HG03558 (cell line): ENCODE results near the gene TADA2A.
"Not testable (repeated sequence)": the region's sequence is repeated elsewhere in the genome, so short reads cannot be mapped to it uniquely, and the experiment has no call there.

Experiments
- ATAC-seq: cut with Tn5 transposase; IDR thresholded peaks from one replicate; pipeline ENCODE4 v1.9.1; 2021; ENCODE audit warnings: moderate number of reproducible peaks; ENCODE audit not compliant: unreplicated experiment; ENCODE audit errors: extremely low read depth

Gene TADA2A

GRCh38 chr17:37450112-37450511, 43.4 kb downstream of the TADA2A start:
- no peak for ATAC-seq

DNA sequence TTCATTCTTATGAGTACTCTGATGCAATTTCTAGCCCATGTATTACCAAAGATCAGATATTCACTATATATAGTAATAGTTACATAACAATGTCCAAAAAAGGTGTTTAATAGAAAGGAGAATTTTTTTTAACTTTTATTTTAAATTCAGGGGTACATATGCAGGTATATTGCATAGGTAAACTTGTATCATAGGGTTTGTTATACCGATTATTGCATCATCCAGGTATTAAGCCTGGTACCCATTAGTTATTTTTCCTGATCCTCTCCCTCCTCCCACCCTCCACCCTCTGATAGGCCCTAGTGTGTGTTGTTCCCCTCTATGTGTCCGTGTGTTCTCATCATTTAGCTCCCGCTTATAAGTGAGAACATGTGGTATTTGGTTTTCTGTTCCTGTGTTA, 51.1 kb downstream of the TADA2A start:
- not testable (repeated sequence) for ATAC-seq

DNA sequence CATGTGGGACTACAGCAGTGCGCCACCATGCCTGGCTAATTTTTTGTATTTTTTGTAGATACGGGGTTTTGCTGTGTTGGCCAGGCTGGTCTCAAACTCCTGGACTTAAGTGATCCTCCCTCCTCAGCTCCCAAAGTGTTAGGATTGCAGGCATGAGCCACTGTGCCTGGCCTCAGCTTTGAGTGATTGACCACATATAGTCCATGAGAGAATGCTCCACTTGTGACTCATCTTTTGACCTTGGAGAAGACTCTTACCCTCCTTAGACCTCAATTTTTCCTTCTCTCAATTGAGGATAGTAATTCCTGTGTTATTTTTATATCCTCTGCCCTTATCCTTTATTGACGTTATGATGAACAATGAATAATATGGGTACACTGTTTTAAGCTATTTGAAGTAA, 52.1 kb downstream of the TADA2A start:
- ATAC-seq = no peak

DNA sequence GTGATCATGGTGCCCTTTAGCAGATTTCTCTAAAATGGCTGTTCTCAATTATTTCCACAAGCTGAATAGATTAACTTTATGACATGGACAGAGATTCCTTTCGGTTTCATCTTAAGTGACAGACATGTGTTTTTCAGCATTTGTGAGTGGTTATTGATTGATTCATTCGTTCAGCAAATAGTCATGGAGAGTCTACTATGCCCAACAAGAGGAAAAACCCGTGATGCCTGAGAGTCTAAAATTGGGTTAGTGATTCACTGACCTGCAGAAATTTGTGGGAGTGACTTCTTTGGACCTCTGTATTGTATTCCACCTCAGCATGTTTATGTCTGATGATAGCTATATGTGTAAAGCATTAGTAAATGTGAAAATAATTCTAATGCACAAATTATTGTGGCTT, 55.0 kb downstream of the TADA2A start:
- ATAC-seq = no peak

- ATAC-seq = no peak
Observed at GRCh38 chr17:37462492-37462891, 55.8 kb downstream of the TADA2A start.

DNA sequence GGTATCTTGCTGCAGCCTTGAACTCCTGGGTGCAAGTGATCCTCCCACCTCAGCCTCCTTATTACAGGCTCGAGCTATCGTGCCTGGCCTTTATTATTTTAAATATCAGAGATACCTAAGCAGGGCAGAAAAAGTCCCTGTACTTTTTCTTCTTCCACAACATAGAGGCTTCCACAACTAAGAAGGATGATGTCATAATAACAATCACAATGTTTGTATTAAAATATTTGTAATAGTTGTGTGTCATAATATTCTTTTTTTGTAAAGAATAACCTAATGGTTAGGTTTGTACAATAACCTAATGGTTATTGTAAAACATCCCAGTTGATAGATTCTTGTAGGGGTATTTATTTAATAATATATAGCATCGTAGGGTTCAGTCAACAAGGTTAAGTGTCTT, 56.4 kb downstream of the TADA2A start:
- no peak for ATAC-seq

- no peak for ATAC-seq
Observed at GRCh38 chr17:37465069-37465616, 58.5 kb downstream of the TADA2A start.

- no peak for ATAC-seq
Observed at GRCh38 chr17:37466471-37466870, 59.8 kb downstream of the TADA2A start.

GRCh38 chr17:37470181-37470580, 63.5 kb downstream of the TADA2A start:
- ATAC-seq = no peak

- ATAC-seq = no peak
Observed at GRCh38 chr17:37475731-37476420, 69.2 kb downstream of the TADA2A start.

DNA sequence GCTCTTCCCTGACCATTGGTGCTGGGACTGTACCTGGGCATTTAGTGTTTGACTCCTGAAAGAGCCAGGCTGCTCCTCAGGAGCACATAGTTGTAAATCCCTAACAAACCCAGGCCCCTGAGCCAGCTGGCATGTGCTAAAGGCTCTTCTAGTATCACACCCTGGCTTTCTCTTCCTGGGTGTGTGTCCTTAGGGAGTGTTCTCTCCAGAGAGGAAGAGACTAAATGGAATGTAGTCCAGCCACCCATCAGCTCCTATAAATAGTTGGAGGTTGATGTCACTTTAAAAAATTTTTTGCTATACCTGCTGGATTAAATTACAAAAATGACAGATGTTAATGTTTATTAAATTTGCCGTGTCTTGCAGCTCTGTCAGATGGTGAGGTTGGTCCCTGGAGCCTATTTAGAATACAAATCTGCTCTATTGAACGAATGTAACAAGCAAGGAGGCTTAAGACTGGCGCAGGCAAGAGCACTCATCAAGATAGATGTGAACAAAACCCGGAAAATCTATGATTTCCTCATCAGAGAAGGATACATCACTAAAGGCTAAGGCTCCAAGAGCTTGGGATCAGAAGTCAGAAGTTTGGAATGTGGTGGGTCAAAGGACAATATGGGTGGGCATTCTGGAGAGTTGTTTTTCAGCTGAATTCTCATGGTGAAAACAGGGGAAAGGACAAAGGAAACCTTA, 69.9 kb downstream of the TADA2A start:
- no peak for ATAC-seq

- ATAC-seq = no peak
Observed at GRCh38 chr17:37478187-37478586, 71.5 kb downstream of the TADA2A start.

DNA sequence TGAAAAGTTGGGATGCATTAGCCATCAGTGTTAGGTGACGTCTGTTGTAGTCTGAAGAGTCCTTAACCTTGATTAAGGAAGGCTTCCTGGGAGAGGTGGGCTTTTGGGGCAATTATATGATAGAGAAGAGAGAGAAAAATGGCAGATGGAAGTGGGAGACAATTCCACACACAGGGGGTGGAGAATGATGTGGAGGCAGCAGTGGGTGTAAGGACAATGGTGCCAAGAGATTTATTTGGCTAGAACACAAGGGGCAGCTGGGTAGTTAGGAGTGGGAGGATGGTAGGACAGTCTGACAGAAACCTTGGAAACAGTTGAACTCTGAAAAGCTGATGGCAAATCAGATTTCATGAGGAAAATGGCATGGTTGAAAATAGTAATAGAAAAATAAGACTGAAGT, 72.3 kb downstream of the TADA2A start:
- ATAC-seq = no peak

DNA sequence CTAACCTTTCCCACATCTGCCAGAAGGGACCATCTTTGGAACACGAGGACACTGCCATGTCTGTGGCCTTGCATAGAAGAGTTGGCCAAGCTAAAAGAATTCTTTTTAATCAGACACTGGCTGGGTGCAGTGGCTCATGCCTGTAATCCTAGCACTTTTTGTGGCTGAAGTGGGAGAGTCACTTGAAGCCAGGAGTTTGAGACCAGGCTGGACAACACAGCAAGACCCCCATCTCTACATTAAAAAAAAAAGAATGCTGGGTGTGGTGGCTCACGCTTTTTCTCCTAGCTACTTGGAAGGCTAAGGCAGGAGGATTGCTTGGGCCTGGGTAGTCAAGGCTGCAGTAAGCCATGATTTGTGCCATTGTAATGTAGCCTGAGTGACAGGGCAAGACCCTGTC, 73.7 kb downstream of the TADA2A start:
- ATAC-seq = no peak

DNA sequence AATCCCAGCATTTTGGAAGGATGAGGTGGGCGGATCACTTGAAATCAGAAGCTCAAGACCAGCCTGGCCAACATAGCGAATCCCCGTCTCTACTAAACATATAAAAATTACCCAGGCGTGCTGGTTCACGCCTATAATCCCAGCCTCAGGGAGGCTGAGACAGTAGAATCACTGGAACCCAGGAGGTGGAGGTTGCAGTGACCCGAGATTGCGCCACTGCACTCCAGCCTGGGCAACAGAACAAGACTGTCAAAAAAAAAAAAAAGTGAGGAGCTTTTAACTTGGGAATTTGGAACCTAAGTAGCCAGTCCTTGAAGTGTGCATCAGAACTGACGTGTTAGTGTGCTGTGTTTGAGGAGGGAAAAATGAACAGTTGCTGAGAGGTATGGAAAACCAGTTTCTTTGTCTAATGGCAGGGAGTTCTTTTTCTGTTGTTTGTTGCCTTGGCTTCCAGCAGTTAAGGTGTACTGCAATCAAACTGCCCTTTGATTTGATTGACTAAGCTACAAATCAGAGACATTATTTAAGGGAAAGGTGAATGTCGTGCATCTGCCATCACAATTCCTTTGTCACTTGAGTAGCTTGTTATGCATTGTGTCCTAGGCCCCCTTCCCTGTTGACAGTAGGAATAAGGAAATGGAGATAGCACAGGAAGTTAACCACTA, 74.4 kb downstream of the TADA2A start:
- no peak for ATAC-seq

DNA sequence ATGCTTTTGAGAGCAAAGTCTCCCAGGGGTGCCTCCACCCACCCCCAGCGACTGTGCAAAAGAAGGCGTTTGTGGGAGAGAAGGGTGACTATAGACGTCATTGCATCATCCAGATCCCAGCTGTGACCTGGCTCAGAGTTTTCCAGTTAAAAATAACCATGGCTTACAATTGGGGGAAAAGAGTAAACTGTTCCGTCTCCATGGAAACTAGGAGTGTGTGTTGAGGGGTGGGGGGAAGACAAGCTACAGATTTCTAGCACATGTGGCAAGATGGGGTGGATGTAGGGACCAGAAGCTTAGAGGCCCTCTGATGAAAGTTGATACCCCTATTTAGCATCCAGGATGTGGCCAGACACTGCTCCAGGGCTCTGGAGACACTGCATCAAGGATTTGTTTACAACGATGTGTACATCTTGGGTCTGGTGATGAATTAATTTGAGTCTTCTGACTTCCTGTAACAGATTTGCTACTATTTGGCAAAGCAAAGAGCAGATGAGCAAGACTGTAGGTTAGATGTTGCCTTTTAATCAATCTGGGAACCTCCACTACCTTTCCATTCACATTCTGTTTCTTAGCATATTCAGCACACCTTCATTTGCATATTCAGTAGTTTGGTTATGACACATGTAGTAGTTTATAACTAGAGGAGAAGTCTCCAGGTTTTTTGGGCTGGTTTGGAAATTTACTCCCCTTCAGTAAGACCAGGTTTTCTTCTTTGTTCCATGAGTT, 76.8 kb downstream of the TADA2A start:
- no peak for ATAC-seq

DNA sequence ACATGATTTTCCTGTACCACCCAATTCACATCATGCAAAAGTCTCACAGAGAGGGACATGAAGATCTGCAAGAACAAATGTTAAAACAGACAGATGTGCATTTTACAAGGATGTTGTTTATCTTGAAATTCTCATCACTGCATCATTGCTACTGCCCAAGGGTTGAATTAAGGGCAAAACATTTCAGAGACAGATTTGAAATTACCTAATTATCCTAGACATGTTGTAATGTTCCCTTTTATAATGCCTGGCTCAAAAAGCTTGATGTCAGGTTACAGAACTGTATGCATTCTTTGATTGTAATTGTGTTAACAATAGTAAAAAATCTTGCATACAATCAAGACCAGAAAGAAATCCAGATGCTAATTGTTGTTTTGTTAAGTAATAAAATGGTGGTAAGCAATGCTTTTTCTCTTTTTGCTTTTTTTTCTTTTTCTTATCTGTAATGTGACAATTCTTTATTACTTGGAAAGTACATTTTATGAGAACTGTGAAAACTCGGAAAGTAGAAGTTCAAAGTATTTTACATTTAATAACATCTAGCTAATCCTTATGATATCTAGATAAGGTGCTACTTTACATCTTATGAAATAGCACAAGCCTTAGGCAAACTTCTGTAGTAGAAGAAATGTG, 79.4 kb downstream of the TADA2A start:
- ATAC-seq = no peak

DNA sequence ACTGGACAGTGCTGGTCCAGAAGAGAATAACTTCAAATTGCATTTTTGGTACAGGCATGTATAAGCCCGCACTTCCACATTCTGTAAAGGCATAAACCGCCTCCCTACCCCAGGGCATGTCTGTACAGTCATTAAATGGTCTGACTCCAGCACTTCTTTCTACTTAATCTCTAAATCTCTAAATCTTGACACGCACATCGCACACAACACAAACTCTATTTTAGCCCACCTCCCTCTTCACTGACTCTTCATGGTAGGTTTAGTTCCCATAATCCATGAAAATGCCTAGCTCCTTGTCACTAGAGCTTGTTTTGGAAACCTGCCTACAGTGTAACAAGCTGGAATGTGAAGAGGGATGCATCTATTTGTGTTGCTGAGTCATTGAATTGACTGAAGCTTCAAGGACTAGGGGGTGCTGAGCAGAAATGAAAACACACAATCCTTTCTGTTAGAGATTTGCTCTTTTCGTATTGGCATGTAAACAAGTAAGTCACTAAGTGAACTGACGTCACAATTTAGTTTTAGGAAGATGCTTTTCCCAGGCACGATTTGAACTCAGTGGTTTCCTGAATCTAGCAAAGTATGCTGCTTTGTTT, 81.4 kb downstream of the TADA2A start:
- ATAC-seq = no peak

GRCh38 chr17:37488607-37489196, 82.0 kb downstream of the TADA2A start:
- ATAC-seq = no peak
